ENCODE measurements around the gene UCHL3.

The UCHL3 gene

GRCh38 chr13:75537401-75538365 lies 11.9 kb upstream of the UCHL3 start, which contains the start of gene COMMD6:
COMMD6 (minus strand) TSS chr13:75537841; CDS start chr13:75537805, 36 bp downstream.
- Histone ChIP-seq H3K4me3 (ENCODE audit: low read length) (peak within 1 kb of the TSS; percentile 75), H3K79me2 (ENCODE audit: low read length) (peaks cover 15% of the 10 kb centered on the region), H3K36me3 (replicated peaks; ENCODE audit: insufficient read depth, low read length) (no peaks in the 10 kb centered on the region), H3K9me2 (replicated peaks; ENCODE audit: insufficient read depth, low read length) (no peaks in the 10 kb centered on the region), H3K27me3 (replicated peaks; ENCODE audit: insufficient read depth, low read length) (no peaks in the 10 kb centered on the region), H3K4me2 (ENCODE audit: low read depth, low read length) (peak within 1 kb of the TSS; percentile 52), H3K9ac (ENCODE audit: low read length) (peak within 1 kb of the TSS; percentile 63), H2AFZ (ENCODE audit: low read length) (peak within 1 kb of the TSS; percentile 94), H3K27ac (ENCODE audit: low read length) (peak within 1 kb of the TSS; percentile 26; the same call in 1 of the 2 replicates), H4K20me1 (ENCODE audit: insufficient read depth, low read length) (no peaks in the 10 kb centered on the region), H3K9me3 (replicated peaks; ENCODE audit: insufficient read depth, low read length) (no peaks in the 10 kb centered on the region), H3K4me1 (ENCODE audit: low read length) (0 out of 2 replicates have a peak, but pooled peaks cover 11% of the 10 kb centered on the region), H3F3A (ENCODE audit: insufficient read depth, low read length) (no peaks in the 10 kb centered on the region)
- peak; percentile 83 for DNase-seq
- TF ChIP-seq EZH2 (optimal IDR thresholded peaks at IDR 0.05; ENCODE audit: low read depth, low read length): no peak
- no peak for TF ChIP-seq EZH2phosphoT487 (IDR thresholded peaks at IDR 0.05; ENCODE audit: low read length)
- no peak for TF ChIP-seq CTCF (IDR thresholded peaks at IDR 0.05; ENCODE audit: low read length)

- no peak overlapping the region for H3K27ac ChIP-seq (ENCODE audit: low read length)
- H4K20me1 ChIP-seq (ENCODE audit: insufficient read depth, low read length): no peaks in the 10 kb centered on the region
- 0 out of 2 replicates have a peak, but pooled peaks cover 9% of the 10 kb centered on the region for H3K4me1 ChIP-seq (ENCODE audit: low read length)
- H2AFZ ChIP-seq (ENCODE audit: low read length): no peak overlapping the region
- H3K9me3 ChIP-seq (replicated peaks; ENCODE audit: insufficient read depth, low read length): no peaks in the 10 kb centered on the region
- DNase-seq: no peak
- no peaks in the 10 kb centered on the region for H3K27me3 ChIP-seq (replicated peaks; ENCODE audit: insufficient read depth, low read length)
- no peak overlapping the region for H3K4me3 ChIP-seq (ENCODE audit: low read length)
- H3K4me2 ChIP-seq (ENCODE audit: low read depth, low read length): no peak overlapping the region
- H3F3A ChIP-seq (ENCODE audit: insufficient read depth, low read length): no peaks in the 10 kb centered on the region
- no peak overlapping the region for H3K9ac ChIP-seq (ENCODE audit: low read length)
- no peaks in the 10 kb centered on the region for H3K9me2 ChIP-seq (replicated peaks; ENCODE audit: insufficient read depth, low read length)
- peaks cover 11% of the 10 kb centered on the region for H3K79me2 ChIP-seq (ENCODE audit: low read length)
- no peaks in the 10 kb centered on the region for H3K36me3 ChIP-seq (replicated peaks; ENCODE audit: insufficient read depth, low read length)
- no peak for TF ChIP-seq EZH2phosphoT487 (IDR thresholded peaks at IDR 0.05; ENCODE audit: low read length)
Measured at GRCh38 chr13:75541287-75541686, 8.3 kb upstream of the UCHL3 start.

GRCh38 chr13:75541961-75542360 lies 7.6 kb upstream of the UCHL3 start:
- no peak overlapping the region for H3K9ac ChIP-seq (ENCODE audit: low read length)
- H3K79me2 ChIP-seq (ENCODE audit: low read length): peaks cover 5% of the 10 kb centered on the region; the same call in 1 of the 2 replicates
- H4K20me1 ChIP-seq (ENCODE audit: insufficient read depth, low read length): no peaks in the 10 kb centered on the region
- no peak overlapping the region for H2AFZ ChIP-seq (ENCODE audit: low read length)
- H3K4me1 ChIP-seq (ENCODE audit: low read length): 0 out of 2 replicates have a peak, but pooled peaks cover 2% of the 10 kb centered on the region
- TF ChIP-seq EZH2phosphoT487 (IDR thresholded peaks at IDR 0.05; ENCODE audit: low read length) (no peak), CTCF (IDR thresholded peaks at IDR 0.05; ENCODE audit: low read length) (no peak), EZH2 (optimal IDR thresholded peaks at IDR 0.05; ENCODE audit: low read depth, low read length) (no peak)
- H3K36me3 ChIP-seq (replicated peaks; ENCODE audit: insufficient read depth, low read length): no peaks in the 10 kb centered on the region
- no peak for DNase-seq
- H3K27me3 ChIP-seq (replicated peaks; ENCODE audit: insufficient read depth, low read length): no peaks in the 10 kb centered on the region
- no peaks in the 10 kb centered on the region for H3F3A ChIP-seq (ENCODE audit: insufficient read depth, low read length)
- no peak overlapping the region for H3K4me3 ChIP-seq (ENCODE audit: low read length)
- H3K27ac ChIP-seq (ENCODE audit: low read length): no peak overlapping the region
- H3K9me2 ChIP-seq (replicated peaks; ENCODE audit: insufficient read depth, low read length): no peaks in the 10 kb centered on the region
- no peaks in the 10 kb centered on the region for H3K9me3 ChIP-seq (replicated peaks; ENCODE audit: insufficient read depth, low read length)
- no peak overlapping the region for H3K4me2 ChIP-seq (ENCODE audit: low read depth, low read length)

Measured in MM.1S (cell line).